RWPE2 (cell line): ENCODE measurements around the gene CSMD2.

ENCODE experiments used
- ATAC-seq: fragments of 200-7000 bp; cut with Tn5 transposase; 3 replicates; pipeline ENCODE4 v1.9.1; 2021; ENCODE audit warnings: low read depth
- DNase-seq: peaks from one replicate; pipeline ENCODE4 v3.0.0-alpha.2; 2020; ENCODE audit warnings: low spot score
- H3K27ac ChIP-seq: fragments of 450-650 bp; 2 replicates; pipeline ENCODE4 v1.5.1; 2017; ENCODE audit warnings: mild to moderate bottlenecking; ENCODE audit not compliant: poor library complexity, severe bottlenecking
- H3K27me3 ChIP-seq: fragments of 250-450 bp; sonication (Bioruptor Pico); 2 replicates; pipeline ENCODE4 v1.5.1; 2021; ENCODE audit warnings: mild to moderate bottlenecking, moderate library complexity; ENCODE audit not compliant: insufficient read depth, poor library complexity, severe bottlenecking
- H3K36me3 ChIP-seq: fragments of 250-450 bp; sonication (Bioruptor Pico); 2 replicates; pipeline ENCODE4 v1.5.1; 2020; ENCODE audit warnings: low read depth, mild to moderate bottlenecking, moderate library complexity
- H3K4me1 ChIP-seq: fragments of 250-450 bp; sonication (Bioruptor Pico); 2 replicates; pipeline ENCODE4 v1.5.1; 2021; ENCODE audit warnings: mild to moderate bottlenecking, moderate library complexity; ENCODE audit not compliant: insufficient read depth, poor library complexity, severe bottlenecking
- H3K4me3 ChIP-seq: fragments of 250-450 bp; sonication (Bioruptor Pico); 2 replicates; pipeline ENCODE4 v1.5.1; 2021; ENCODE audit warnings: mild to moderate bottlenecking, moderate library complexity; ENCODE audit not compliant: severe bottlenecking
- H3K9me3 ChIP-seq: fragments of 250-450 bp; sonication (Bioruptor Pico); 2 replicates; pipeline ENCODE4 v1.5.1; 2021; ENCODE audit warnings: mild to moderate bottlenecking, moderate library complexity; ENCODE audit not compliant: severe bottlenecking
- TF ChIP-seq, protein P1 (sequence below): fragments of 450-650 bp; IDR thresholded peaks from one replicate; pipeline ENCODE4 v1.5.1; 2017; ENCODE audit warnings: mild to moderate bottlenecking, moderate library complexity; ENCODE audit not compliant: poor library complexity, severe bottlenecking

CSMD2 gene

DNA sequence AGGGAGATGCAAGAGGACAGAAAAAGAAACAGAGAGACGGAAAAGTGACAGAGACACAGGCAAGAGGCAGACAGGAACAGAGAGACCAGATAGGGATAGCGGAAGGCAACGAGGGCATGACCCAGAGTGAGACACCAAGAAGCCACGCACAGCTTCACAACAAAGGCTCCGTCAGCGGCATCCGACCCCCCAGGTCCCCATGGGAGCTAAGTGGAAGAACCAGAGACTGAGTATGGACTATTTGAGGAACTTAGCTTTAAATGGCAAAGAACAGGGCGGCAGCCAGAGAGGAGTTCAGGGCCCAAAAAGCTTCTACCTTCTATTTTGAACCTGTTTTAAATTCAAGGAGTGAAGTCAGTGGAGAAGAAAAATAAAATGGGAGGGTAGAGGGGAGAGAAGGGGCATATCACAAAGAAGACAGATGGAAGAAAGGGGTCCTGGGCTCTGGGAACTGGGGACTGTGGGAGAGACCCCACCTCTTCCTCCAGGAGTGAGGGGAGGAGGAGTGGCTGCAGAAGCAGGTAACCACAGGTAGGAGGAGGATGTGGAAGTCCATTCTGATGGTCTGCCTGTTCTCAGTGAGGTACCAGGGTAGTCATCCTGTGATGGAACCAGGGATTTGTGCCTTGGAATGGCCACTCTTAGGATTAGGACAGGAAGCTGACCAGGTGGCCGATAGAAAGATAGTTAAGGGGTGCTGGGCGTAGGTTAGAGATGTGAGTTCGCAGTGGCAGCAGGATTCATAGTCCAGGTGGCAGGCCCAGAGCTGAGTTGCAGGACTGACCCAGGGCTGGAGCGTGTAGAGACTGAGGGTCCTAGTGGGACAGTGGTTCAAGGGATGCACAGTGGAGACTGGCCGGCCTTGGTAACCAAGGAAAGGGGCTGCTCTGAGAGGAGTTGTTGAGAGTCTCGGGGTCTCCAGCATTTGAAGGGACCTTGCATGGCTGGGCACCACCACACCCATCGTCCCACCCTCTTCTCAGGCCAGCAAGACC lies 37.7 kb downstream of the CSMD2 start:
- Histone ChIP-seq H3K36me3 (no peaks in the 10 kb centered on the region), H3K27me3 (no peaks in the 10 kb centered on the region), H3K27ac (no peak overlapping the region), H3K4me3 (no peak overlapping the region), H3K4me1 (no peaks in the 10 kb centered on the region), H3K9me3 (no peaks in the 10 kb centered on the region)
- TF ChIP-seq, protein P1, sequence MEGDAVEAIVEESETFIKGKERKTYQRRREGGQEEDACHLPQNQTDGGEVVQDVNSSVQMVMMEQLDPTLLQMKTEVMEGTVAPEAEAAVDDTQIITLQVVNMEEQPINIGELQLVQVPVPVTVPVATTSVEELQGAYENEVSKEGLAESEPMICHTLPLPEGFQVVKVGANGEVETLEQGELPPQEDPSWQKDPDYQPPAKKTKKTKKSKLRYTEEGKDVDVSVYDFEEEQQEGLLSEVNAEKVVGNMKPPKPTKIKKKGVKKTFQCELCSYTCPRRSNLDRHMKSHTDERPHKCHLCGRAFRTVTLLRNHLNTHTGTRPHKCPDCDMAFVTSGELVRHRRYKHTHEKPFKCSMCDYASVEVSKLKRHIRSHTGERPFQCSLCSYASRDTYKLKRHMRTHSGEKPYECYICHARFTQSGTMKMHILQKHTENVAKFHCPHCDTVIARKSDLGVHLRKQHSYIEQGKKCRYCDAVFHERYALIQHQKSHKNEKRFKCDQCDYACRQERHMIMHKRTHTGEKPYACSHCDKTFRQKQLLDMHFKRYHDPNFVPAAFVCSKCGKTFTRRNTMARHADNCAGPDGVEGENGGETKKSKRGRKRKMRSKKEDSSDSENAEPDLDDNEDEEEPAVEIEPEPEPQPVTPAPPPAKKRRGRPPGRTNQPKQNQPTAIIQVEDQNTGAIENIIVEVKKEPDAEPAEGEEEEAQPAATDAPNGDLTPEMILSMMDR = no peak
- ATAC-seq = no peak
- DNase-seq = no peak

DNA sequence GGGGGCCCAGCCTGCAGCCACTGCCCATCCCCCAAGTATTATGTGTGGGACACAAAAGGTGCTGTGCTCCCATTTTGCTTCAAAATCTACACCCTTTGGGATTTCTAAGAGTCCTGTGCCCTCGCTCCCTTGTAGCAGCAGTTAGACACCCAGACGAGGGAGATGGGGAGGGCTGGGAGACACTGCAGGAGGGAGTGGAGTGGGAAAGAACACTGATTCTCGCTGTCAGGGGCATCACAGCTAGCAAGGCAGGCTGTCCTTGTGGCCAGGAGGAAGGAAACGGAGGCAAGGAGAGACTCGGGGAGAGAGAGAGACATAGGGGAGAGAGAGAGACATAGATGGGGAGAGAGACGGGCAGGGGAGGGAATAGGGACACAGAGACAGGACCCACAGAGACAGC lies 38.5 kb downstream of the CSMD2 start:
- ATAC-seq = no peak

DNA sequence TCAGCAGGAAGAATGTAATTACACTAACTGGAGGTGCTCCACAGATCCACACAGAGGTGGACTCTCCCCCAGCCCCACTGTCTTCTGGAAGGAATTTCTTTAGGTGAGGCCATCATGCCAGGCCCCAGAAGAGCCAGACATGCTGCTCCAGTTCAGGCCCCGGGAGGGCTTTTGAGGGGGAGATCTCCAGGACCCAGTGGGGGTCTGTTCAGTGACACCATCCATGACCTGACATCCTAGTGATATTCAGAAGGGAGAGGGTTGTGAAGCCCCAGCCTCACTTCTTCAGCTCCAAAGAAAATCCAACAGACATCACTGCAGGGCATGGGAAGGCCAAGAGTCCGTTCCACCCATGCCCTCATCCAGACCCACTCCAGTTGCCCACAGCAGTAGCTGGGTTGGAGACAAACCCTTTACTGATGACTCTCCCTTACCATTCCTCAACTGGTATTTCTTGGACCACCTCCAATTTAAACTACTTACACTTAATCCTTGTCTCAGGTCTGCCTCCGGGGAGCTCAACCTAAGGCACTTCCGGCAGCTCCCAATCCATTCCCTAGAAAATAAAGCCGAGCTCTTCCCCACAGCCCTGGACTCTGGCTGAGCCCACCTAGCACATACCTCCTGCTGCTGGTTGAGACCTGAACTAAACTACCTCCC lies 39.2 kb downstream of the CSMD2 start:
- no peaks in the 10 kb centered on the region for H3K36me3 ChIP-seq
- DNase-seq (no peak), ATAC-seq (no peak)
- TF ChIP-seq, protein P1 = no peak
- H3K9me3 ChIP-seq = no peaks in the 10 kb centered on the region
- no peak overlapping the region for H3K4me3 ChIP-seq
- H3K27ac ChIP-seq = no peak overlapping the region
- no peaks in the 10 kb centered on the region for H3K4me1 ChIP-seq
- no peaks in the 10 kb centered on the region for H3K27me3 ChIP-seq

More for the DNA sequence above, 38.5 kb downstream of the CSMD2 start:
- no peaks in the 10 kb centered on the region for H3K36me3 ChIP-seq
- TF ChIP-seq, protein P1 = no peak
- no peaks in the 10 kb centered on the region for H3K4me1 ChIP-seq
- H3K4me3 ChIP-seq = no peak overlapping the region
- H3K27ac ChIP-seq = no peak overlapping the region
- no peak for DNase-seq
- no peaks in the 10 kb centered on the region for H3K9me3 ChIP-seq
- no peaks in the 10 kb centered on the region for H3K27me3 ChIP-seq

DNA sequence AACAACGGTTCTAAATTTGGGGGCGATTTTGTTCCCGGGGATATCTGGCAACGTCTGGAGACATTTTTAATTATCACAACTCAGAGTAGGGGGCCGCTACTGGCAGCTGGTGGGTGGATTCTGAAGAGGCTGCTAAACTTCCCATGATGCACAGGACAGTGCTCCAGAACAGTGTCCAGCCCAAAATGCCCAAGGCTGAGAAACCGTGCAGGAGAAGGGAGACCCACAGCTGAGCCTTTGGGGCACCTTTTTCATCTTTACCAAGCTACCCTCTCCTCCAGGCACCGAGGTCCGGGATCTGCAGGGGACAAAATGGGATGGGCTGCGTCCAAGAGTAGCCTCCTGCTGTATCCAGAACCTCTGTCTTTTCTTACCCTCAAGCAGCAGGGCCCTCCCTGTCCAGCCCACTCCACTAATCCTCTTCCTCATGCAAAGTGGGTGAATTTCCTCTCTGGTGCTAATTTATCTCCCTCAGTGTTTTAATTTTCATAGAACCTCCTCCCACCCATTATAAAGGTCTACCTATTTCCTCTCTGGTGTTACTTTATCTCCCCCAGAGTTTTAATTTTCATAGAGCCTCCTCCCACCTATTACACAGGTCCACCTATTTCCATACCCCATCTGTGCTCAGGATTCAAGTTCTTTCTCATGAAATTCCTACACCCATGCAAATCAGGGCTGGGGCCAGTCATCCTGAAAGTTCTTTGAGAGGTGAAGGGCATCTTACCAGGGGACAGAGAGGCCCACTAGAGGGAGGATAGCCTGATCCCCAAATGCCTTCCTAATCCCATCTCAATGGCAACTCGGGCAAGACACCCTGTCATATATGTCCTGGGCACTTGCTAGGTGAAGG lies 42.7 kb downstream of the CSMD2 start:
- Histone ChIP-seq H3K9me3 (no peaks in the 10 kb centered on the region), H3K36me3 (no peaks in the 10 kb centered on the region), H3K4me1 (no peaks in the 10 kb centered on the region), H3K4me3 (no peak overlapping the region), H3K27me3 (no peaks in the 10 kb centered on the region), H3K27ac (no peak overlapping the region)
- TF ChIP-seq, protein P1 = no peak
- DNase-seq (no peak), ATAC-seq (no peak)
